Neural cell (in vitro differentiated cells): ENCODE measurements around the gene PTGER4. TPM values are rescaled to one million over a fixed set of nuclear protein-coding genes. Genes with fewer than 3 reads are reported as not detected.
"Not testable (repeated sequence)": the region's sequence is repeated elsewhere in the genome, so short reads cannot be mapped to it uniquely, and the experiment has no call there.

Source experiments
- H2AFZ ChIP-seq: fragments of 200-600, 300-800 bp; sonication (generic), shearing (Covaris generic); 2 replicates; pipeline ENCODE4 v1.6.0; 2014; ENCODE audit warnings: low read depth, mild to moderate bottlenecking, antibody characterized with exemption, low read length, moderate library complexity
- H3F3A ChIP-seq: fragments of 200-600 bp; shearing (Covaris generic); 2 replicates; pipeline ENCODE4 v1.6.1; 2016; ENCODE audit warnings: mild to moderate bottlenecking, moderate library complexity, mixed read lengths, antibody characterized with exemption, low read length; ENCODE audit not compliant: insufficient read depth, poor library complexity, severe bottlenecking
- H3K27ac ChIP-seq: fragments of 200-600, 300-800 bp; sonication (generic), shearing (Covaris generic); 2 replicates; pipeline ENCODE4 v1.5.1; 2014; ENCODE audit warnings: mild to moderate bottlenecking, low read length, moderate library complexity
- H3K27me3 ChIP-seq: fragments of 300-800, 200-600 bp; sonication (generic), shearing (Covaris generic); 2 replicates; pipeline ENCODE4 v1.6.0; 2014; ENCODE audit warnings: mild to moderate bottlenecking, low read depth, low read length, moderate library complexity; ENCODE audit not compliant: insufficient read depth
- H3K36me3 ChIP-seq: fragments of 300-800, 200-600 bp; sonication (generic), shearing (Covaris generic); 2 replicates; pipeline ENCODE4 v1.5.1; 2014; ENCODE audit warnings: mild to moderate bottlenecking, antibody characterized with exemption, low read length, moderate library complexity; ENCODE audit not compliant: insufficient read depth
- H3K4me2 ChIP-seq: fragments of 300-800, 200-600 bp; sonication (generic), shearing (Covaris generic); 2 replicates; pipeline ENCODE4 v1.6.0; 2014; ENCODE audit warnings: mild to moderate bottlenecking, low read length
- H3K4me3 ChIP-seq: fragments of 300-800, 200-600 bp; sonication (generic), shearing (Covaris generic); 2 replicates; pipeline ENCODE4 v1.5.1; 2014; ENCODE audit warnings: mild to moderate bottlenecking, low read length, moderate library complexity
- H3K79me2 ChIP-seq: fragments of 200-600 bp; shearing (Covaris generic); replicated peaks from 2 replicates; pipeline ENCODE4 v1.6.0; 2014; ENCODE audit warnings: mild to moderate bottlenecking, low read length, moderate library complexity; ENCODE audit not compliant: insufficient read depth
- H3K9ac ChIP-seq: fragments of 300-800, 200-600 bp; sonication (generic), shearing (Covaris generic); 2 replicates; pipeline ENCODE4 v1.6.1; 2016; ENCODE audit warnings: mild to moderate bottlenecking, low read length, mixed read lengths
- H3K9me2 ChIP-seq: fragments of 200-600 bp; shearing (Covaris generic); 2 replicates; pipeline ENCODE4 v1.6.1; 2016; ENCODE audit warnings: mild to moderate bottlenecking, low read length, mixed read lengths; ENCODE audit not compliant: insufficient read depth
- H3K9me3 ChIP-seq: fragments of 200-600, 300-800 bp; sonication (generic), shearing (Covaris generic); 2 replicates; pipeline ENCODE4 v1.6.1; 2016; ENCODE audit warnings: mild to moderate bottlenecking, mixed run types, low read length, moderate library complexity, mixed read lengths
- H4K20me1 ChIP-seq: fragments of 200-600 bp; shearing (Covaris generic); 2 replicates; pipeline ENCODE4 v1.6.1; 2016; ENCODE audit warnings: mild to moderate bottlenecking, mixed run types; ENCODE audit not compliant: insufficient read depth
- CTCF ChIP-seq: fragments of 450-650 bp; IDR thresholded peaks from 2 replicates; pipeline ENCODE4 v1.5.1; 2014; ENCODE audit warnings: antibody characterized with exemption, mild to moderate bottlenecking, moderate library complexity; ENCODE audit not compliant: poor library complexity, severe bottlenecking
- EP300 ChIP-seq: fragments of 450-650 bp; conservative IDR thresholded peaks from 2 replicates; pipeline ENCODE4 v1.6.1; 2014; ENCODE audit warnings: antibody characterized with exemption, mild to moderate bottlenecking, moderate library complexity; ENCODE audit not compliant: poor library complexity, severe bottlenecking
- EZH2 ChIP-seq: fragments of 200-600, 300-800 bp; shearing (Covaris generic), sonication (generic); IDR thresholded peaks from 2 replicates; pipeline ENCODE4 v1.6.1; 2014; ENCODE audit warnings: antibody characterized with exemption, low read length, borderline replicate concordance, mild to moderate bottlenecking; ENCODE audit not compliant: insufficient read depth, poor library complexity, severe bottlenecking
- MXI1 ChIP-seq: fragments of 450-650 bp; conservative IDR thresholded peaks from 2 replicates; pipeline ENCODE4 v1.6.1; 2014; ENCODE audit warnings: antibody characterized with exemption, mild to moderate bottlenecking; ENCODE audit not compliant: poor library complexity, severe bottlenecking
- POLR2AphosphoS5 ChIP-seq: IDR thresholded peaks from 2 replicates; pipeline ENCODE4 v1.6.1; 2012
- RAD21 ChIP-seq: fragments of 450-650 bp; conservative IDR thresholded peaks from 2 replicates; pipeline ENCODE4 v1.6.1; 2014; ENCODE audit warnings: antibody characterized with exemption, mild to moderate bottlenecking, moderate library complexity
- REST ChIP-seq: IDR thresholded peaks from 2 replicates; pipeline ENCODE4 v1.6.1; 2012; ENCODE audit warnings: borderline replicate concordance
- SMC3 ChIP-seq: fragments of 450-650 bp; conservative IDR thresholded peaks from 2 replicates; pipeline ENCODE4 v1.6.1; 2014; ENCODE audit warnings: antibody characterized with exemption, mild to moderate bottlenecking, moderate library complexity; ENCODE audit not compliant: poor library complexity
- TAF1 ChIP-seq: IDR thresholded peaks from 2 replicates; pipeline ENCODE4 v1.6.1; 2012; ENCODE audit warnings: low read depth
- polyA plus RNA-seq: library from polyadenylated mRNA; depleted of rRNA; stranded (reverse); fragments of >200 nt; gene quantifications from 2 replicates; pipeline ENCODE4 v1.2.3, GENCODE V29; 2014

Gene PTGER4
- polyA plus RNA-seq, 1 donor from 2014 or later, result 6.2 TPM

- Histone ChIP-seq H3K36me3 (no peaks in the 10 kb centered on the region), H3K27me3 (no peaks in the 10 kb centered on the region), H3F3A (no peaks in the 10 kb centered on the region), H3K4me2 (no peak overlapping the region), H3K4me3 (no peak overlapping the region), H3K9ac (no peak overlapping the region), H2AFZ (no peak overlapping the region), H4K20me1 (no peaks in the 10 kb centered on the region), H3K9me3 (no peaks in the 10 kb centered on the region), H3K27ac (no peak overlapping the region), H3K9me2 (no peaks in the 10 kb centered on the region), H3K79me2 (no peaks in the 10 kb centered on the region)
- TF ChIP-seq REST (no peak), TAF1 (no peak), SMC3 (no peak), POLR2AphosphoS5 (no peak), EZH2 (no peak)
Observed at GRCh38 chr5:40654377-40654991, 25.2 kb upstream of the PTGER4 start.

- Histone ChIP-seq H3K79me2 (no peaks in the 10 kb centered on the region), H3K36me3 (no peaks in the 10 kb centered on the region), H3K27me3 (no peaks in the 10 kb centered on the region), H4K20me1 (no peaks in the 10 kb centered on the region), H2AFZ (no peak overlapping the region), H3K9ac (no peak overlapping the region), H3K9me3 (no peaks in the 10 kb centered on the region), H3K9me2 (no peaks in the 10 kb centered on the region), H3K27ac (no peak overlapping the region), H3K4me3 (no peak overlapping the region), H3F3A (no peaks in the 10 kb centered on the region), H3K4me2 (no peak overlapping the region)
- TF ChIP-seq POLR2AphosphoS5 (no peak), EP300 (no peak), RAD21 (no peak), CTCF (no peak), MXI1 (no peak)
Observed at GRCh38 chr5:40655138-40655537, 24.6 kb upstream of the PTGER4 start.

- not testable (repeated sequence) for H3F3A ChIP-seq, H3K27me3 ChIP-seq, H3K9me3 ChIP-seq, H3K9ac ChIP-seq, H3K27ac ChIP-seq, H3K79me2 ChIP-seq, H3K4me2 ChIP-seq, H3K36me3 ChIP-seq, H3K4me3 ChIP-seq, H3K9me2 ChIP-seq, H4K20me1 ChIP-seq, H2AFZ ChIP-seq
Observed at GRCh38 chr5:40656091-40656490, 23.6 kb upstream of the PTGER4 start.
